HepG2 (cell line): Measurements from ENCODE around the gene TOM1L2. TPM values are rescaled to one million over a fixed set of nuclear protein-coding genes. Genes with fewer than 3 reads are reported as not detected.

Experiments
- ATF7 ChIP-seq, 2 experiments: fragments of 450-650 bp in 1 of 2; sonication (generic) in 1 of 2; formaldehyde crosslinking in 1 of 2; IDR thresholded peaks; 2 replicates each; pipeline versions ENCODE4 v1.4.0 to v1.6.1; 2016 to 2020; ENCODE audit warnings: antibody characterized with exemption in 1 of 2, mild to moderate bottlenecking in 1 of 2, missing genetic modification reagents in 1 of 2
- GMEB1 ChIP-seq: sonication (generic); formaldehyde crosslinking; IDR thresholded peaks from 2 replicates; pipeline ENCODE4 v1.5.1; 2020; ENCODE audit warnings: missing genetic modification reagents, mild to moderate bottlenecking, borderline replicate concordance
- HDAC6 ChIP-seq: fragments of 200-600 bp; sonication (generic); IDR thresholded peaks from 2 replicates; pipeline ENCODE4 v1.7.0; 2017; ENCODE audit warnings: mild to moderate bottlenecking, antibody characterized with exemption, low read length, low read depth
- HES4 ChIP-seq: sonication (generic); formaldehyde crosslinking; IDR thresholded peaks from 2 replicates; pipeline ENCODE4 v1.9.0; 2021; ENCODE audit warnings: mild to moderate bottlenecking, missing genetic modification reagents, borderline replicate concordance
- MBD4 ChIP-seq: IDR thresholded peaks from 2 replicates; pipeline ENCODE4 v1.6.1; 2012; ENCODE audit warnings: low read length, inconsistent platforms, borderline replicate concordance
- SMYD3 ChIP-seq: sonication (generic); formaldehyde crosslinking; IDR thresholded peaks from 2 replicates; pipeline ENCODE4 v1.8.1; 2023; ENCODE audit warnings: mild to moderate bottlenecking, missing genetic modification reagents
- SRSF1 ChIP-seq: fragments of 200-400 bp; formaldehyde crosslinking; optimal IDR thresholded peaks from 2 replicates; pipeline ENCODE3; 2017; ENCODE audit warnings: mild to moderate bottlenecking, low read depth, low read length, moderate library complexity
- ZBTB3 ChIP-seq: sonication (generic); formaldehyde crosslinking; IDR thresholded peaks from 2 replicates; pipeline ENCODE4 v1.4.0; 2020; ENCODE audit warnings: low read depth, mild to moderate bottlenecking, moderate library complexity, missing genetic modification reagents, borderline replicate concordance
- ZBTB33 ChIP-seq: sonication (generic); formaldehyde crosslinking; IDR thresholded peaks from 2 replicates; pipeline ENCODE4 v1.4.0; 2020; ENCODE audit warnings: missing genetic modification reagents
- ZNF260 ChIP-seq: sonication (generic); formaldehyde crosslinking; IDR thresholded peaks from 2 replicates; pipeline ENCODE4 v1.4.0; 2020; ENCODE audit warnings: missing genetic modification reagents, low read depth, mild to moderate bottlenecking, borderline replicate concordance
- ZSCAN31 ChIP-seq: sonication (generic); formaldehyde crosslinking; IDR thresholded peaks from 2 replicates; pipeline ENCODE4 v1.5.0; 2020; ENCODE audit warnings: low read depth, mild to moderate bottlenecking, missing genetic modification reagents
- ZZZ3 ChIP-seq: sonication (generic); formaldehyde crosslinking; IDR thresholded peaks from 2 replicates; pipeline ENCODE4 v1.4.0; 2020; ENCODE audit warnings: missing genetic modification reagents, mild to moderate bottlenecking, borderline replicate concordance
- polyA plus RNA-seq, 8 experiments: library from polyadenylated mRNA; depleted of rRNA in 3 of 8; stranded (reverse) in 7 of 8; unstranded in 1 of 8; fragments of >200 nt; fragmentation: Illumina TruSeq in 4 of 8; extraction: Trizol in 4 of 8; gene quantifications; 2 replicates each; pipeline versions ENCODE4 v1.2.1 to v1.2.3, GENCODE V29; 2011 to 2016; ENCODE audit warnings: low read depth in 4 of 8, missing spikeins in 1 of 8, mixed read lengths in 1 of 8; ENCODE audit not compliant: insufficient read depth in 1 of 8
- total RNA-seq, 5 experiments: library from RNA; depleted of rRNA; stranded (reverse); fragments of >200 nt; fragmentation: Illumina TruSeq; extraction: Trizol; gene quantifications; 2 replicates each; pipeline ENCODE4 v1.2.3, GENCODE V29; 2016; ENCODE audit warnings: low read depth in 1 of 5
- TF ChIP-seq, protein P1 (sequence below): sonication (generic); formaldehyde crosslinking; IDR thresholded peaks from 2 replicates; pipeline ENCODE4; 2020; ENCODE audit warnings: missing genetic modification reagents, mild to moderate bottlenecking, borderline replicate concordance
- TF ChIP-seq, protein P2 (sequence below): sonication (generic); formaldehyde crosslinking; IDR thresholded peaks from 2 replicates; pipeline ENCODE4 v1.9.0; 2021; ENCODE audit warnings: missing genetic modification reagents, mild to moderate bottlenecking, borderline replicate concordance
- TF ChIP-seq, protein P3 (sequence below): sonication (generic); formaldehyde crosslinking; IDR thresholded peaks from 2 replicates; pipeline ENCODE4 v1.5.1; 2020; ENCODE audit warnings: missing genetic modification reagents, mild to moderate bottlenecking, borderline replicate concordance
- TF ChIP-seq, protein P4 (sequence below): IDR thresholded peaks from 2 replicates; pipeline ENCODE4 v1.6.1; 2016; ENCODE audit warnings: missing genetic modification reagents, missing compliant biosample characterization

TOM1L2 gene
- total and polyA plus RNA-seq, 2 of the 13 experiments (the other 11 are each of a cell fraction or from before 2014, with no cell fraction given): 4.7 to 7.4 TPM

GRCh38 chr17:17839791-17840707, 132.2 kb downstream of the TOM1L2 start (continued):
- TF ChIP-seq, protein P1, sequence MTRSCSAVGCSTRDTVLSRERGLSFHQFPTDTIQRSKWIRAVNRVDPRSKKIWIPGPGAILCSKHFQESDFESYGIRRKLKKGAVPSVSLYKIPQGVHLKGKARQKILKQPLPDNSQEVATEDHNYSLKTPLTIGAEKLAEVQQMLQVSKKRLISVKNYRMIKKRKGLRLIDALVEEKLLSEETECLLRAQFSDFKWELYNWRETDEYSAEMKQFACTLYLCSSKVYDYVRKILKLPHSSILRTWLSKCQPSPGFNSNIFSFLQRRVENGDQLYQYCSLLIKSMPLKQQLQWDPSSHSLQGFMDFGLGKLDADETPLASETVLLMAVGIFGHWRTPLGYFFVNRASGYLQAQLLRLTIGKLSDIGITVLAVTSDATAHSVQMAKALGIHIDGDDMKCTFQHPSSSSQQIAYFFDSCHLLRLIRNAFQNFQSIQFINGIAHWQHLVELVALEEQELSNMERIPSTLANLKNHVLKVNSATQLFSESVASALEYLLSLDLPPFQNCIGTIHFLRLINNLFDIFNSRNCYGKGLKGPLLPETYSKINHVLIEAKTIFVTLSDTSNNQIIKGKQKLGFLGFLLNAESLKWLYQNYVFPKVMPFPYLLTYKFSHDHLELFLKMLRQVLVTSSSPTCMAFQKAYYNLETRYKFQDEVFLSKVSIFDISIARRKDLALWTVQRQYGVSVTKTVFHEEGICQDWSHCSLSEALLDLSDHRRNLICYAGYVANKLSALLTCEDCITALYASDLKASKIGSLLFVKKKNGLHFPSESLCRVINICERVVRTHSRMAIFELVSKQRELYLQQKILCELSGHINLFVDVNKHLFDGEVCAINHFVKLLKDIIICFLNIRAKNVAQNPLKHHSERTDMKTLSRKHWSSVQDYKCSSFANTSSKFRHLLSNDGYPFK (CRISPR knock-in tag): no peak
- TF ChIP-seq SRSF1 (peak; percentile 79), SMYD3 (CRISPR knock-in tag) (0 out of 2 replicates have a peak, but pooled peaks have one; percentile 25), ZNF260 (CRISPR knock-in tag) (no peak), ZBTB3 (CRISPR knock-in tag) (0 out of 2 replicates have a peak, but pooled peaks have one; percentile 53), HDAC6 (no peak), MBD4 (no peak), GMEB1 (peak; percentile 80), ZBTB33 (CRISPR knock-in tag) (no peak; the same call in 1 of the 2 replicates), ZSCAN31 (CRISPR knock-in tag) (peak; percentile 80; the same call in 1 of the 2 replicates), ZZZ3 (no peak), ATF7 (IDR thresholded peaks at IDR 0.05) (no peak), ATF7 (CRISPR knock-in tag; IDR thresholded peaks at IDR 0.05) (no peak), HES4 (CRISPR knock-in tag) (no peak; the same call in 1 of the 2 replicates)
- TF ChIP-seq, protein P2, sequence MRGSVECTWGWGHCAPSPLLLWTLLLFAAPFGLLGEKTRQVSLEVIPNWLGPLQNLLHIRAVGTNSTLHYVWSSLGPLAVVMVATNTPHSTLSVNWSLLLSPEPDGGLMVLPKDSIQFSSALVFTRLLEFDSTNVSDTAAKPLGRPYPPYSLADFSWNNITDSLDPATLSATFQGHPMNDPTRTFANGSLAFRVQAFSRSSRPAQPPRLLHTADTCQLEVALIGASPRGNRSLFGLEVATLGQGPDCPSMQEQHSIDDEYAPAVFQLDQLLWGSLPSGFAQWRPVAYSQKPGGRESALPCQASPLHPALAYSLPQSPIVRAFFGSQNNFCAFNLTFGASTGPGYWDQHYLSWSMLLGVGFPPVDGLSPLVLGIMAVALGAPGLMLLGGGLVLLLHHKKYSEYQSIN: no peak
- TF ChIP-seq, protein P3, sequence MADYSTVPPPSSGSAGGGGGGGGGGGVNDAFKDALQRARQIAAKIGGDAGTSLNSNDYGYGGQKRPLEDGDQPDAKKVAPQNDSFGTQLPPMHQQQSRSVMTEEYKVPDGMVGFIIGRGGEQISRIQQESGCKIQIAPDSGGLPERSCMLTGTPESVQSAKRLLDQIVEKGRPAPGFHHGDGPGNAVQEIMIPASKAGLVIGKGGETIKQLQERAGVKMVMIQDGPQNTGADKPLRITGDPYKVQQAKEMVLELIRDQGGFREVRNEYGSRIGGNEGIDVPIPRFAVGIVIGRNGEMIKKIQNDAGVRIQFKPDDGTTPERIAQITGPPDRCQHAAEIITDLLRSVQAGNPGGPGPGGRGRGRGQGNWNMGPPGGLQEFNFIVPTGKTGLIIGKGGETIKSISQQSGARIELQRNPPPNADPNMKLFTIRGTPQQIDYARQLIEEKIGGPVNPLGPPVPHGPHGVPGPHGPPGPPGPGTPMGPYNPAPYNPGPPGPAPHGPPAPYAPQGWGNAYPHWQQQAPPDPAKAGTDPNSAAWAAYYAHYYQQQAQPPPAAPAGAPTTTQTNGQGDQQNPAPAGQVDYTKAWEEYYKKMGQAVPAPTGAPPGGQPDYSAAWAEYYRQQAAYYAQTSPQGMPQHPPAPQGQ (CRISPR knock-in tag): no peak
- TF ChIP-seq, protein P4, sequence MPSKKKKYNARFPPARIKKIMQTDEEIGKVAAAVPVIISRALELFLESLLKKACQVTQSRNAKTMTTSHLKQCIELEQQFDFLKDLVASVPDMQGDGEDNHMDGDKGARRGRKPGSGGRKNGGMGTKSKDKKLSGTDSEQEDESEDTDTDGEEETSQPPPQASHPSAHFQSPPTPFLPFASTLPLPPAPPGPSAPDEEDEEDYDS (CRISPR knock-in tag): peak; percentile 58; the same call in 1 of the 2 replicates
